GM21360 (cell line): Measurements from ENCODE around the gene ZNF133.
"Not testable (repeated sequence)": the region's sequence is repeated elsewhere in the genome, so short reads cannot be mapped to it uniquely, and the experiment has no call there.

Experiments used
- ATAC-seq: cut with Tn5 transposase; IDR thresholded peaks from one replicate; pipeline ENCODE4 v1.9.1; 2021; ENCODE audit warnings: mild to moderate bottlenecking, moderate library complexity; ENCODE audit not compliant: unreplicated experiment

ZNF133 gene

GRCh38 chr20:18287915-18288748 is at the start of gene ZNF133:
ZNF133 (plus strand) TSS chr20:18288527; CDS start chr20:18305687, 17,160 bp downstream.
- peak; percentile 95 for ATAC-seq

- ATAC-seq = no peak
Measured at GRCh38 chr20:18240997-18241396, 47.3 kb upstream of the ZNF133 start.

- ATAC-seq = no peak
Measured at GRCh38 chr20:18243802-18244201, 44.5 kb upstream of the ZNF133 start.

GRCh38 chr20:18248545-18248944 is 39.8 kb upstream of the ZNF133 start:
- ATAC-seq = not testable (repeated sequence)

- ATAC-seq = no peak
Measured at GRCh38 chr20:18250217-18250616, 38.1 kb upstream of the ZNF133 start.

- ATAC-seq = no peak
Measured at GRCh38 chr20:18252597-18253451, 35.5 kb upstream of the ZNF133 start.

- no peak for ATAC-seq
Measured at GRCh38 chr20:18254615-18255014, 33.7 kb upstream of the ZNF133 start.

- ATAC-seq = no peak
Measured at GRCh38 chr20:18255526-18255925, 32.8 kb upstream of the ZNF133 start.

GRCh38 chr20:18256440-18257090 is 31.8 kb upstream of the ZNF133 start:
- no peak for ATAC-seq

- no peak for ATAC-seq
Measured at GRCh38 chr20:18258126-18258860, 30.0 kb upstream of the ZNF133 start.

- no peak for ATAC-seq
Measured at GRCh38 chr20:18259730-18260129, 28.6 kb upstream of the ZNF133 start.

GRCh38 chr20:18263723-18264122 is 24.6 kb upstream of the ZNF133 start:
- no peak for ATAC-seq

- ATAC-seq = no peak
Measured at GRCh38 chr20:18265441-18265840, 22.9 kb upstream of the ZNF133 start.

GRCh38 chr20:18266282-18266681 is 22.0 kb upstream of the ZNF133 start:
- no peak for ATAC-seq

- no peak for ATAC-seq
Measured at GRCh38 chr20:18267815-18268214, 20.5 kb upstream of the ZNF133 start.

- no peak for ATAC-seq
Measured at GRCh38 chr20:18271160-18271559, 17.2 kb upstream of the ZNF133 start.

- ATAC-seq = no peak
Measured at GRCh38 chr20:18272451-18272850, 15.9 kb upstream of the ZNF133 start.

- ATAC-seq = no peak
Measured at GRCh38 chr20:18273738-18274137, 14.6 kb upstream of the ZNF133 start.

GRCh38 chr20:18275960-18276359 is 12.4 kb upstream of the ZNF133 start:
- not testable (repeated sequence) for ATAC-seq

GRCh38 chr20:18276821-18277220 is 11.5 kb upstream of the ZNF133 start:
- no peak for ATAC-seq

- no peak for ATAC-seq
Measured at GRCh38 chr20:18279242-18279641, 9.1 kb upstream of the ZNF133 start.
